Skeletal muscle tissue (tissue), 4 donors: Measurements from ENCODE around the gene KLHL18. TPM values are rescaled to one million over a fixed set of nuclear protein-coding genes. Genes with fewer than 3 reads are reported as not detected.
"Not testable (repeated sequence)": the region's sequence is repeated elsewhere in the genome, so short reads cannot be mapped to it uniquely, and the experiment has no call there.

ENCODE experiments used
- H3K27ac ChIP-seq: one replicate; pipeline ENCODE4 v1.7.0; 2013; ENCODE audit warnings: mild to moderate bottlenecking, low read depth, low read length, inconsistent platforms
- H3K27me3 ChIP-seq, 3 donors: one replicate each; pipeline ENCODE4 v1.7.0; 2013; ENCODE audit warnings: low read length in 3 of 3; ENCODE audit not compliant: control insufficient read depth in 3 of 3, insufficient read depth in 3 of 3
- H3K36me3 ChIP-seq, 3 donors: one replicate each; pipeline ENCODE4 v1.7.0; 2013; ENCODE audit warnings: low read length in 3 of 3; ENCODE audit not compliant: control insufficient read depth in 3 of 3, insufficient read depth in 3 of 3
- H3K4me1 ChIP-seq, 3 donors: one replicate each; pipeline ENCODE4 v1.7.0; 2013; ENCODE audit warnings: low read length in 3 of 3, mild to moderate bottlenecking in 3 of 3; ENCODE audit not compliant: control insufficient read depth in 3 of 3, insufficient read depth in 3 of 3
- H3K4me3 ChIP-seq, 3 donors: one replicate each; pipeline ENCODE4 v1.7.0; 2013; ENCODE audit warnings: low read length in 3 of 3
- H3K9ac ChIP-seq, 3 donors: one replicate each; pipeline ENCODE4 v1.7.0; 2013; ENCODE audit warnings: low read length in 3 of 3, mild to moderate bottlenecking in 3 of 3, moderate library complexity in 2 of 3, low read depth in 1 of 3
- H3K9me3 ChIP-seq, 3 donors: one replicate each; pipeline ENCODE4 v1.7.0; 2013; ENCODE audit warnings: low read length in 3 of 3; ENCODE audit not compliant: control insufficient read depth in 3 of 3
- total RNA-seq: library from RNA; depleted of rRNA; stranded (reverse); fragments of >200 nt; gene quantifications from one replicate; pipeline ENCODE4 v1.2.3, GENCODE V29; 2014
- donor health status: Osteomylitis.

The KLHL18 gene
- total RNA-seq, 1 donor from 2014 or later: 11.5 TPM

- H3K4me1 ChIP-seq: no peaks in the 10 kb centered on the region
- H3K27ac ChIP-seq: no peak overlapping the region
- peaks cover 0 to 4% (median 0%) of the 10 kb centered on the region in 3 donors for H3K36me3 ChIP-seq
- H3K4me3 ChIP-seq: no peak overlapping the region
- no peaks in the 10 kb centered on the region for H3K9me3 ChIP-seq
- H3K27me3 ChIP-seq: no peaks in the 10 kb centered on the region
- no peak overlapping the region for H3K9ac ChIP-seq
These were observed 9.2 kb upstream of the KLHL18 start for GRCh38 chr3:47273564-47273963.

GRCh38 chr3:47274652-47275051 lies 8.1 kb upstream of the KLHL18 start:
- Histone ChIP-seq H3K4me3 (no peak overlapping the region), H3K9ac (no peak overlapping the region), H3K9me3 (no peaks in the 10 kb centered on the region), H3K4me1 (no peaks in the 10 kb centered on the region), H3K36me3 (peaks cover 0 to 4% (median 0%) of the 10 kb centered on the region in 3 donors), H3K27me3 (no peaks in the 10 kb centered on the region), H3K27ac (no peak overlapping the region)

- no peak overlapping the region for H3K27ac ChIP-seq
- H3K9ac ChIP-seq: no peak overlapping the region
- H3K4me1 ChIP-seq: peaks cover 1 to 7% (median 5%) of the 10 kb centered on the region in 3 donors
- H3K4me3 ChIP-seq: no peak overlapping the region
- peaks cover 0 to 4% (median 0%) of the 10 kb centered on the region in 3 donors for H3K36me3 ChIP-seq
- no peaks in the 10 kb centered on the region for H3K27me3 ChIP-seq
- no peaks in the 10 kb centered on the region for H3K9me3 ChIP-seq
These were observed 6.2 kb upstream of the KLHL18 start for GRCh38 chr3:47276558-47276957.

GRCh38 chr3:47280519-47280918 lies 2.2 kb upstream of the KLHL18 start:
- H3K27ac ChIP-seq: no peak overlapping the region
- no peaks in the 10 kb centered on the region for H3K9me3 ChIP-seq
- no peaks in the 10 kb centered on the region for H3K27me3 ChIP-seq
- peaks cover 16 to 27% (median 23%) of the 10 kb centered on the region in 3 donors for H3K4me1 ChIP-seq
- no peak overlapping the region for H3K4me3 ChIP-seq
- H3K36me3 ChIP-seq: peaks cover 0 to 4% (median 0%) of the 10 kb centered on the region in 3 donors
- H3K9ac ChIP-seq: no peak overlapping the region

- Histone ChIP-seq H3K4me3 (peak overlapping the region; percentile 94 to 99 (median 96)), H3K27ac (peak overlapping the region; percentile 93), H3K9ac (peak overlapping the region; percentile 91), H3K27me3 (no peaks in the 10 kb centered on the region), H3K4me1 (peaks cover 16 to 27% (median 24%) of the 10 kb centered on the region in 3 donors), H3K9me3 (no peaks in the 10 kb centered on the region), H3K36me3 (peaks cover 0 to 8% (median 6%) of the 10 kb centered on the region in 3 donors)
These were observed 421 bp downstream of the KLHL18 start for GRCh38 chr3:47283193-47283537.

GRCh38 chr3:47283591-47284364 lies 1.0 kb downstream of the KLHL18 start:
- Histone ChIP-seq H3K4me1 (peaks cover 16 to 27% (median 24%) of the 10 kb centered on the region in 3 donors), H3K27ac (peak overlapping the region; percentile 93), H3K27me3 (no peaks in the 10 kb centered on the region), H3K9me3 (no peaks in the 10 kb centered on the region), H3K4me3 (peak overlapping the region; percentile 94 to 99 (median 96)), H3K9ac (peak overlapping the region; percentile 91), H3K36me3 (peaks cover 2 to 12% (median 10%) of the 10 kb centered on the region in 3 donors)

- Histone ChIP-seq H3K27me3 (no peaks in the 10 kb centered on the region), H3K36me3 (peaks cover 6 to 15% (median 12%) of the 10 kb centered on the region in 3 donors), H3K9me3 (no peaks in the 10 kb centered on the region), H3K4me1 (peaks cover 5 to 14% (median 11%) of the 10 kb centered on the region in 3 donors), H3K27ac (no peak overlapping the region), H3K9ac (no peak overlapping the region), H3K4me3 (no peak overlapping the region)
These were observed 6.5 kb downstream of the KLHL18 start for GRCh38 chr3:47288966-47289910.

GRCh38 chr3:47291158-47291753 lies 8.5 kb downstream of the KLHL18 start:
- no peaks in the 10 kb centered on the region for H3K9me3 ChIP-seq
- H3K36me3 ChIP-seq: peaks cover 6 to 15% (median 12%) of the 10 kb centered on the region in 3 donors
- no peak overlapping the region for H3K27ac ChIP-seq
- H3K9ac ChIP-seq: no peak overlapping the region
- no peaks in the 10 kb centered on the region for H3K27me3 ChIP-seq
- peaks cover 3 to 9% (median 5%) of the 10 kb centered on the region in 3 donors for H3K4me1 ChIP-seq
- no peak overlapping the region for H3K4me3 ChIP-seq

GRCh38 chr3:47291754-47292420 lies 9.1 kb downstream of the KLHL18 start:
- H3K27me3 ChIP-seq, H3K9ac ChIP-seq, H3K27ac ChIP-seq, H3K4me3 ChIP-seq, H3K9me3 ChIP-seq: not testable (repeated sequence)
- peaks cover 3 to 14% (median 10%) of the 10 kb centered on the region in 3 donors for H3K4me1 ChIP-seq
- H3K36me3 ChIP-seq: peaks cover 6 to 15% (median 12%) of the 10 kb centered on the region in 3 donors
